Femur (tissue), 1 donor: ENCODE measurements around the gene SNORC.

Experiments
- DNase-seq: peaks from one replicate; pipeline ENCODE4 v3.0.0-alpha.2; 2017

SNORC gene

GRCh38 chr2:232869138-232870017, 686 bp upstream of the SNORC start:
- DNase-seq, result no peak

GRCh38 chr2:232870766-232871371, 805 bp downstream of the SNORC start:
- no peak for DNase-seq

- DNase-seq, result no peak
These were observed 1.4 kb downstream of the SNORC start for GRCh38 chr2:232871418-232871834.

GRCh38 chr2:232871835-232872736, 2.0 kb downstream of the SNORC start:
- peak; percentile 69 for DNase-seq

GRCh38 chr2:232872826-232873225, 2.8 kb downstream of the SNORC start:
- DNase-seq, result no peak

- DNase-seq, result no peak
These were observed 3.3 kb downstream of the SNORC start for GRCh38 chr2:232873292-232873908.

GRCh38 chr2:232873909-232874641, 4.0 kb downstream of the SNORC start:
- no peak for DNase-seq

- no peak for DNase-seq
These were observed 4.7 kb downstream of the SNORC start for GRCh38 chr2:232874677-232875223.

GRCh38 chr2:232875256-232876121, 5.4 kb downstream of the SNORC start:
- DNase-seq, result no peak

- no peak for DNase-seq
These were observed 6.3 kb downstream of the SNORC start for GRCh38 chr2:232876161-232876977.

- no peak for DNase-seq
These were observed 6.9 kb downstream of the SNORC start for GRCh38 chr2:232876978-232877441.

GRCh38 chr2:232877940-232878511, 8.0 kb downstream of the SNORC start:
- DNase-seq, result no peak

GRCh38 chr2:232878855-232879617, 9.0 kb downstream of the SNORC start:
- no peak for DNase-seq

- DNase-seq, result no peak
These were observed 9.8 kb downstream of the SNORC start for GRCh38 chr2:232879618-232880494.

- DNase-seq, result no peak
These were observed 10.8 kb downstream of the SNORC start for GRCh38 chr2:232880764-232881351.

GRCh38 chr2:232882085-232882484, 12.0 kb downstream of the SNORC start:
- no peak for DNase-seq

GRCh38 chr2:232882505-232883115, 12.5 kb downstream of the SNORC start:
- DNase-seq, result no peak
